HG03139 (cell line): Measurements from ENCODE around the gene ZC3H6.
A peak's percentile ranks its signal among the peaks of the same experiment; 100 is the strongest.

Source experiments
- ATAC-seq: cut with Tn5 transposase; IDR thresholded peaks from one replicate; pipeline ENCODE4 v1.9.1; 2021; ENCODE audit not compliant: unreplicated experiment

ZC3H6 gene

DNA sequence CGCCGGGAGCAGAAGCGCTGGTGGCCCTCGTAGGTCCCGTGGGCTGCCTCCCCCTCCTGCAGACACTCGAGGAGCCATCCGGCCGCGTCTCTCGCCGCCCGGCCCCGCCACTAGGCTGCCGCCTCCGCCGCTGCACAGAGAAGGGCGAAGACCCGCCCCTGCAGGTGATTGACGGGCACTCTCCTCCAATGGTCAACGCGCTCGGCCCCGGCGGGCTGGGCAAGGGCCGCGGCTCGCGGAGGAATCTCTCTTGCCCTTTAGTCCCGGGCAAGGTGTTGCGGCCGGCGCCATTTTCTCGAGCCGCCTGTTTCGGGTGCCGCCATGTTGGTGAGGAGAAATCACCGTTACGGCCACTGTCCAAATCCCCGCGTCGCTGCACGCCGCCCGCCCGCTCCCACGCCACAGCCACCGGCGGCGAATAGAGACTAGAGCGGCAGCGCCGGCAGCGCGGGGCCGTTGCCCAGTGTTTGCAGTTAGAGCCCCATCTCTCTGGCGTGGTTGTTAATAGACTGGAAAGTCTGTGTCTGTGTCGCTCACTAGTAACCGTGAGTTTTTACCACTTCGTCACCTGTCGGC lies at the start of gene ZC3H6:
Gene ZC3H6, plus strand, starts transcription at position 287 of the 576 bp plus-strand sequence. CDS start 398 bp downstream, outside the sequence.
- peak; percentile 93 for ATAC-seq

DNA sequence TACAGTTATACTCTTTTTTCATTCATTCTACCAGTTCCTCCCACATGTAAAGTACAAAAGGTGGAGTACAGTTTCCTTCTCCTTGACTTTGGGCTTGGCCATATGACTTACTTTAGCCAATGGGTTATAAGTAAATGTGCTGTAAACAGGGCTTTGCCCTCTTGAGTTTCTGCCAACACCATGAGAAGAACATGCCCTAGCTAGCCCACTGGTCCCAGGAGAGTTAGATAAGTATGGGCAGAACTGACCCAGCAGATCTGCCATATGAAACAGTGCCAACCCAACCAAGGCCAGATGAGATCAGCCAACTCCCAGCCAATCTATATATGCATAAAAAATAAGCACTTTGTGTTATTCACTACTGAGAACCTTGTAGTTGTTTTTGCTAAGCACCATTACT lies 46.0 kb upstream of the ZC3H6 start:
- ATAC-seq = no peak

DNA sequence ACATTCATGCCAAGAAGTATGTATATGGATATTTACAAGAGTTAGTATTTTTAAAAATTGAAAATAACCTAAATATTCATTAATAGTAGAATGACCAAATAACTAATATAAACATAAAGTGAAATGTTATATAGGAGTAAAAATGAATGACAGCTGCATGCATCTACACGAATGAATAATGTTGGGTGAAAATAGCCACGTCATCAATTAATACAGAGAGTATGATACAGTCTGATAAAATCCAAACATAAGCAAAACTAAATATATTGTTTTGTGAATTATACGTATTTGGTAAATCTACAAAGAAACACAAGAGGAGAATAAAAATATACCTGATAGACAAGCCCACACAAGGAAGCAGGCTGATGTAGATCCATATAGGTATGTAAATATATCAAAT lies 45.0 kb upstream of the ZC3H6 start:
- no peak for ATAC-seq

- ATAC-seq = no peak
These were observed 35.5 kb upstream of the ZC3H6 start for GRCh38 chr2:112239862-112240261.

- no peak for ATAC-seq
These were observed 33.0 kb upstream of the ZC3H6 start for GRCh38 chr2:112242384-112242783.

GRCh38 chr2:112243233-112243632 lies 32.2 kb upstream of the ZC3H6 start:
- no peak for ATAC-seq

- no peak for ATAC-seq
These were observed 30.5 kb upstream of the ZC3H6 start for GRCh38 chr2:112244854-112245253.

- ATAC-seq = no peak
These were observed 24.1 kb upstream of the ZC3H6 start for GRCh38 chr2:112251271-112251670.

DNA sequence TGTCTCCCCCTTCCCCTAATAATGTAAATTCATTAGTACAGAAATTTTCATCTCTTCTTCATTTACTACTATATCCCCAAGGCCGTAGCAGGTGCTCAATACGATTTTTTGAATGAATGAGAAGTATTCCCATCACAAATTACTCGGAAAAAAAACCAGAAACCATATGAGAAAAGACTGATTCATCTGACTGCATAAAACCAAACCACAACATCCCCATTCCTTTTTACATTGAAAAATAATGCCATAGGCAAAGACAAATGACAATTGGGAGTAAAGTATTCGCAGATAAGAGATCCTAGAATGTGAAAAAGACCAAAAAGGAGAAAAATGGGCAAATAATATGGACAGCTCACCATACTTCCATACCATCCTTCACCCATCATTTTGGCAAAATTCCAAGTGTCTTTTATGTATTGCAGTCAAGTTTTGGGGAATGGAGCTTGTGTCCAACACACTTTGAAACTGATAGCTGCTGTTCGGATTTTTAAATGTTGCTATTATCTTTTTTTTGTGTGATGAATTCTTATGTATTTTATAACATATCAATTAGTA lies 22.1 kb upstream of the ZC3H6 start:
- ATAC-seq = no peak

- ATAC-seq = peak; percentile 85
These were observed 20.7 kb upstream of the ZC3H6 start, which contains the start of gene ZC3H8 for GRCh38 chr2:112254466-112255240. Gene ZC3H8 (minus strand): TSS chr2:112255042. CDS start chr2:112254981, 61 bp downstream.

GRCh38 chr2:112255875-112256274 lies 19.5 kb upstream of the ZC3H6 start:
- no peak for ATAC-seq

- ATAC-seq = no peak
These were observed 18.7 kb upstream of the ZC3H6 start for GRCh38 chr2:112256654-112257053.

DNA sequence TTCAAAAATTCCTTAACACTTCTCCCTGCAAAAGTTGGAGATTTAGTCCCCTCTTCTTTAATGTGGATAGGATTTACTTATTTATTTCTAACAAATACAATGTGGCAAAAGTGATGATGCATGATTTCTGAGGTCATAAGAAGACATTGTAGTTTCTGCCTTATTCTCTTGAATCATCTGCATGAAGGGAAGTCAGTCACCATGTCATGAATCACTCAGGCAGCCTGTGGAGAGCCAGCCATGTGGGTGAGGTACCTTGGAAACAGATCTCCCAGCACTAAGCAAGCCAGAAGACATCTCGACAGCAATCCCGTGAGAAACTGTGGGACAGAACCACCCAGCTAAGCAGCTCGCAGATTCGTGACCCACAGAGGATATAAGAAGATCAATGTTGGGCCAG lies 17.8 kb upstream of the ZC3H6 start:
- ATAC-seq = no peak

GRCh38 chr2:112259509-112260294 lies 15.7 kb upstream of the ZC3H6 start:
- ATAC-seq = no peak

DNA sequence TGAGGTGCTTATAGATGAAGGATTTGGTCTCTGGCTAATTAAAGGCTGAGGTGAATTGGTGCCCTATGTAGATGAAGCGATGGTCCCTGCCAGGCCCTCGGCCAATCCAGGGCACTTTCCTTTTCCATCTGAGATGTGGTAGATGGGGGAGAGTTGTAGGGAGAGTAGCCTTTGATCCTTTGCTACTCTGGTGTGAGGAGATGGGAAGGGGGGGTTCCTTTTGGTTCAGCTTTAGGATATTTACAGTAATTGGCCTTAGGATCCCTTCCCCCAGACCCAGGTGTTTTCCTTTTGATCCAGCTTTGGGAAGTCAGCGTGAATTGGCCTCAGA lies 15.1 kb upstream of the ZC3H6 start:
- ATAC-seq = no peak

DNA sequence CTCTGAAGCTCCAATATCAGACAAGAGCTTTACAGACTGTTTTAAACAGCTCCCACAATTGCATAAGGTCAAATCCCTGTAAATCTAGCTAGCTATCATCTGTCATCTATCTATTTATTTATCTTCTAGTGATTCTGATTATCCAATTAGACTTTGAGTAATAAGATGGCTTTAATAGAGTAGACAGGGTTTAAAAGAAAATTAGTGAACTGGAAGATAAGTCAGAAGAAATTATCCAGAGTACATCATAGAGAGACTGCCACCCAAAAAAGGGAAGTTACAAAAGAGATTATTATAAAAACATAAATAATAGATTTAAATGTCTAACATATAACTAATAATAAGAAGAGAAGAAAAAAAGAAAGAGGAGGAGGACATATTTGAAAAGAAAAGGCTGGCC lies 12.5 kb upstream of the ZC3H6 start:
- ATAC-seq = no peak

GRCh38 chr2:112268547-112268946 lies 6.8 kb upstream of the ZC3H6 start:
- ATAC-seq = no peak

DNA sequence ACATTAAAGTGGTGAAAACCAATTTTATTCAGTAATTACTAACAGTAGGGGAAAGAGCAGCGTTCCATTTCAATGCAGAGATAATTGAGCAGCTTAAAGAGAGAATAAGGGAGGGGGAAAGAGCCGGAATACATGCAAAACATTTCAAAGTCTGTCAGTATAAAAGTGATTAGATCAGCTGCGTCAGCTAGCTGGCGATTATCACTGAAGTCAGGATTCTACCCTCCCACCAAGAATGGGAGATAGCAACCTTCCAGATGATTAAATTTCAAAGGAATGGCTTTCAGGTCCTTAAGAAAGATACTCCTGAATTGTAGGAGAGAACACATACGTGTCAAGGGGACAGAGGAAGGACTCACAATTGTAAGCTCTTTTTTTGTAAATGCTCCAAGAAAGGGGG lies 2.7 kb upstream of the ZC3H6 start:
- no peak for ATAC-seq

DNA sequence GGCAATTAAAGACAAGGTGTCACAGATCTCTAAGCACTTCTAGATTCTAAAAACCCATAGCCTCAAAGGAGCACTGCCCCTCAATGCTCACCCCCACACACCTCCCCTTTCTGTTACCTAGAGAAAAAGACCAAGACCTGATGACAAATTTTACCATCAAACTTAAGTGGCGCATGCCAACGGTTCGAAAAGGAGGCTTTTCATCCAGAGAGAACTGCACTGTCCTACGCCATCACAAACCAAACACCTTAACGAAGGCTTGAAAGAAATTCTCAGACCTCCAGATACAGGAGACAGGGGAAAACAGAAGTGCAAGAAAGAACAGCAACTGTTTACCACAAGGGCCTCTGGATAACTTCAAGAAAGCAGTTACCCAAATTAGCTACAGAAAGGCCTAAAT lies 2.0 kb upstream of the ZC3H6 start:
- ATAC-seq = no peak

DNA sequence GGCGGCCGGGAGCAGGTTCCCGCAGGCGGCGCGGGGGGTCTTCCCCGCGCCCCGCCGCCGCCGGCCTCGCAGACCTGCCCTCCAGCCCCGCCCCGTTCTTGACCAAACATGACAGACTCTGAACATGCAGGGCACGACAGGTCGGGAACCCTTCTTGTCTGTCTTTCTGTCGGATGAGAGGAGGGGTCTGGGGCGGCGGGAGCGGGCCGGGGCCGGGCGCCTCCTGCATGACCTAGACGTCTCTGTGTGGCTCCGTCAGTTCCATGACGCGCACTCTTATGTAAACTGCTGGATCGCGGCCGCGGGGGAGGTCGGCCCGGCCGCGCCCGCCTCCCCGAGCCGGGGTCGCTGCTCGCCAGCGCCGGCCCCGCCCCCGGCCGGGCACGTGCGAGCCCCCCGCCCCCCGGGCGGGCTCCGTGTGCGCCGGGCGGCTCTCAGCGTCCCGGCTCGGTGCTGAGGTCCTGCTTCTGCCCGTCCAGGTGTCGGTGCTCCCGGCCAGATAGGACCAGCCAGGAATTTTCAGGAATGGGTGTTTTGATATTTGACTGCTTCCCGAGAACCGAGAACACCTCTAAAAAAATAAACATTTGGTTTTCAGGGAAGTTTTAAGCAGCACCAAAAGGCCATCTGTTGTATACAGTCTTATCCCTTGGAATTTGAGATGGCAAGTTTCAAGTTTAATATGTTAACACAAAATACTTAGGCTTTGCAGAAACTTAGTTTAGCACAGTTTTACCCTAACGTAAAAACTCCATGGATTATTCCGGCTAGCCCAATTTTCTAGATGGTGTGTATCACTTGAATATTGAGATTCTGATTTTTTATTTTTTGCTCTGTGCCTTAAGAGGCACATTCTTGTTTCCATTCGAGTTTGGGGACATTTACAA lies 733 bp downstream of the ZC3H6 start:
- peak; percentile 39 for ATAC-seq

DNA sequence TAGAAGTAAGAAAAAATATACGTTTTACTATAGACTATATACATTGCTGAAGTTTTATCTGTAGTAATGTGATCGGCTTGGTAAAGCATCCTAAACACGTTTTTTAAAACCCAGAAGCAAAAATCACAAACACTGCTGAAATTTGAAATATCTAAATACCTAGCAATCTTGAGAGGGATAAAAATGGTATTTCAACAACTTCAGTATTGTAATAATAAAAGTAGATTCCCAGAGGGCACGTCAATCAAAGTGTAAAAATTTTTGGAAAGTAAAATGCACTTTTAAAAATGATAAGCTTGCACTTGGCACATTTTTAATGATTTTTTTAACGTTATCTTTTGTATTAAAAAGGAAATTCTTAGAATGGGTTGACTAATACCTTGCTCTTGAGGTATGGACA lies 1.6 kb downstream of the ZC3H6 start:
- no peak for ATAC-seq
